RPMI7951 (cell line): Measurements from ENCODE around the gene AGO1. TPM values are rescaled to one million over a fixed set of nuclear protein-coding genes. Genes with fewer than 3 reads are reported as not detected.
"Not testable (repeated sequence)": the region's sequence is repeated elsewhere in the genome, so short reads cannot be mapped to it uniquely, and the experiment has no call there.

Experiments
- DNase-seq: peaks from one replicate; pipeline ENCODE4 v3.0.0-alpha.2; 2012; ENCODE audit warnings: low read depth
- total RNA-seq: library from RNA; depleted of rRNA; stranded (reverse); fragments of >200 nt; shearing (Covaris generic); gene quantifications from 2 replicates; pipeline ENCODE4 v1.2.3, GENCODE V29; 2014

Gene AGO1
- total RNA-seq, 1 experiment from 2014 or later: 11.1 TPM

- not testable (repeated sequence) for DNase-seq
These were observed 13.6 kb upstream of the AGO1 start for GRCh38 chr1:35869245-35869950.

GRCh38 chr1:35870651-35871309 is 12.2 kb upstream of the AGO1 start:
- no peak for DNase-seq

- DNase-seq: no peak
These were observed 9.7 kb upstream of the AGO1 start for GRCh38 chr1:35873243-35873750.

GRCh38 chr1:35874115-35874514 is 8.9 kb upstream of the AGO1 start:
- DNase-seq: not testable (repeated sequence)

- DNase-seq: peak; percentile 15
These were observed 6.0 kb upstream of the AGO1 start for GRCh38 chr1:35876988-35877387.

GRCh38 chr1:35881850-35882273 is 1.1 kb upstream of the AGO1 start:
- no peak for DNase-seq

GRCh38 chr1:35882586-35882944 is 444 bp upstream of the AGO1 start:
- DNase-seq: no peak

- DNase-seq: peak; percentile 18
These were observed 659 bp downstream of the AGO1 start for GRCh38 chr1:35883635-35884101.

GRCh38 chr1:35884934-35885333 is 1.9 kb downstream of the AGO1 start:
- no peak for DNase-seq

GRCh38 chr1:35885961-35886558 is 3.1 kb downstream of the AGO1 start:
- no peak for DNase-seq

GRCh38 chr1:35886577-35887431 is 3.8 kb downstream of the AGO1 start:
- no peak for DNase-seq

- DNase-seq: no peak
These were observed 4.5 kb downstream of the AGO1 start for GRCh38 chr1:35887508-35887907.

- no peak for DNase-seq
These were observed 5.2 kb downstream of the AGO1 start for GRCh38 chr1:35888255-35888654.

GRCh38 chr1:35888981-35889380 is 6.0 kb downstream of the AGO1 start:
- not testable (repeated sequence) for DNase-seq

GRCh38 chr1:35893051-35893879 is 10.3 kb downstream of the AGO1 start:
- DNase-seq: no peak

- peak; percentile 74 for DNase-seq
These were observed 11.2 kb downstream of the AGO1 start for GRCh38 chr1:35894183-35894582.

GRCh38 chr1:35894656-35895055 is 11.6 kb downstream of the AGO1 start:
- no peak for DNase-seq

- DNase-seq: no peak
These were observed 16.9 kb downstream of the AGO1 start for GRCh38 chr1:35899941-35900340.

GRCh38 chr1:35901235-35901634 is 18.2 kb downstream of the AGO1 start:
- DNase-seq: no peak

- no peak for DNase-seq
These were observed 19.7 kb downstream of the AGO1 start for GRCh38 chr1:35902671-35903070.

GRCh38 chr1:35914717-35915116 is 31.7 kb downstream of the AGO1 start:
- no peak for DNase-seq
